Activated CD8-positive, alpha-beta T cell treated with anti-CD3 and anti-CD28 coated beads for 36 hours (primary cell): ENCODE data around the gene RHOV. TPM values are rescaled to one million over a fixed set of nuclear protein-coding genes. Genes with fewer than 3 reads are reported as not detected.

Experiments
- ATAC-seq: fragments of 200-7000 bp; cut with Tn5 transposase; one replicate; pipeline ENCODE4 v1.10.0; 2021; ENCODE audit warnings: mild to moderate bottlenecking, moderate library complexity
- CTCF ChIA-PET: fragments of 350-600 bp; sonication (Branson Sonifier 250); formaldehyde crosslinking; loops from one replicate; lab custom pipeline; 2021; ENCODE audit warnings: antibody characterized with exemption; lab: Charles Lee
- POLR2A ChIA-PET: fragments of 350-600 bp; sonication (Branson Sonifier 250); formaldehyde crosslinking; loops from one replicate; lab custom pipeline; 2021; ENCODE audit warnings: antibody characterized with exemption; lab: Charles Lee
- DNase-seq: peaks from one replicate; pipeline ENCODE4 v3.0.0-alpha.2; 2020
- H3K27ac Mint-ChIP-seq: one replicate; pipeline ENCODE4 v1.8.0; 2021; ENCODE audit warnings: mild to moderate bottlenecking, mixed read lengths
- H3K27me3 Mint-ChIP-seq: one replicate; pipeline ENCODE4 v1.8.0; 2021; ENCODE audit warnings: mixed read lengths
- H3K36me3 Mint-ChIP-seq: one replicate; pipeline ENCODE4 v1.8.0; 2021; ENCODE audit warnings: low read depth, mixed read lengths
- H3K4me1 Mint-ChIP-seq: one replicate; pipeline ENCODE4 v1.8.0; 2021; ENCODE audit warnings: low read depth, mixed read lengths
- H3K4me3 Mint-ChIP-seq: one replicate; pipeline ENCODE4 v1.8.0; 2021; ENCODE audit warnings: mild to moderate bottlenecking, moderate library complexity, mixed read lengths
- H3K9me3 Mint-ChIP-seq: one replicate; pipeline ENCODE4 v1.8.0; 2021; ENCODE audit warnings: mixed read lengths
- intact Hi-C: fragments of 100-400 bp; cut with micrococcal nuclease; formaldehyde crosslinking; loops from one replicate; pipeline ENCODE4 v1.10.0; 2022
- total RNA-seq, 2 experiments: library from RNA; stranded (reverse); gene quantifications; one replicate each; pipeline ENCODE4 v1.2.3, GENCODE V29; 2021
- TF ChIP-seq, protein P1 (sequence below): fragments of 200-600 bp; IDR thresholded peaks from one replicate; pipeline ENCODE4 v1.8.0; 2022; ENCODE audit warnings: antibody characterized with exemption, mild to moderate bottlenecking

The RHOV gene
- total RNA-seq, 2 experiments from 2014 or later, result 0.40 to 0.41 TPM

DNA sequence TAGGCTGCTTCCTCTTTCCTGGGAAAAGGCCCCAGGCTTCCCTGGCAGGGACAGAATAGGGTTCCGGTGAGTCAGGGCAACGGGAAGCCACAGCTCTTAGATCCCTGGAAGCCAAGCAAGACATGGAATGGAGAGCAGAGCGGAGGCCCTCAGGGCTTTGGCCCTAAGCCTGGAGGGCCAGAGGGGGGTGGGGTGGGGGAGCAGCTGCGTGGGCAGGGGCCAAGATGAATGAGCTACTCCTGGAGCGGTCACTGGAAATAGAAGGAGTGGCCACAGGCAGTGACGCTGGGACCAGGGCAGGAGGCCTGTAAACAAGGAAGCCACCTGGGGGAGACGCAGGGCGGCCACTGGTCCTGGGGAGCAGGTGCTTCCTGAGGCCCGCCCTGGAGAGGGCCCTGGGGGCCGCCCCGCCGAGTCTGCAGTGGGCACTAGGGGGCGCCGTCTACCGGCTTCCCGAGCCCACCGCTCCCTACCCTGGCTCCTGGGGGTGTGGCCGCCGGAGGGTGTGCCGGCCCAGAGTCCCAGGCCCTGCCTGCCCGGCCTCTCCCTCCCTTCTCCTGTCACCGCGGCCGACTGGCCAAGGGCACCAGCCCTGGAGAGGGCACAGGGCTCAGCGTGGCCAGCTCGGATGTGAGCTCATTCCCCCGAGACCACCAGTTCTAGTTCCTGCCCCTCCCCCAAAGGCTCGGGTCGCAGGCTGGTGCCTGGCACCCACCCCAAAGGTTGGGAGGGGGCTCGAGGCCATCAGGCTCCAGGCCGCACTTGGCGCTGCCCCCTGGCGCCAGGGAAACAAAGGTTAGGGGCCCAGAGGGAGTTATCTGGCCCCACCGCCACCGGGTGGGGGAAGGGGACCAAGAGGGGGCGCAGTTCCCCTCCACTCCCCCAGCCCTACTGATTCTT lies 32.3 kb upstream of the RHOV start:
- Mint-ChIP-seq H3K27ac (peak overlapping the region; percentile 85), H3K4me3 (peak overlapping the region; percentile 74), H3K4me1 (peaks cover 23% of the 10 kb centered on the region), H3K9me3 (no peaks in the 10 kb centered on the region), H3K27me3 (no peaks in the 10 kb centered on the region), H3K36me3 (peaks cover 9% of the 10 kb centered on the region)
- CTCF ChIA-PET, result interaction anchor here (0.6 to 9.4 kb wide), 34 partner anchors 10 to 340 kb away, joined by 3 to 133 read pairs (median 4); partner anchors contain the start of genes CHAC1, DLL4, DNAJC17 and RHOV
- intact Hi-C loops, result loop anchor here (10.0 kb wide), 2 partner anchors 48 to 118 kb away; partner anchors contain the start of gene CHAC1
- peak; percentile 89 for DNase-seq
- peak; percentile 79 for ATAC-seq
- POLR2A ChIA-PET, result interaction anchor here (0.8 to 2.9 kb wide), 8 partner anchors 12 to 279 kb away, joined by 3 to 11 read pairs (median 3); partner anchors contain the start of gene VPS18
- TF ChIP-seq, protein P1, sequence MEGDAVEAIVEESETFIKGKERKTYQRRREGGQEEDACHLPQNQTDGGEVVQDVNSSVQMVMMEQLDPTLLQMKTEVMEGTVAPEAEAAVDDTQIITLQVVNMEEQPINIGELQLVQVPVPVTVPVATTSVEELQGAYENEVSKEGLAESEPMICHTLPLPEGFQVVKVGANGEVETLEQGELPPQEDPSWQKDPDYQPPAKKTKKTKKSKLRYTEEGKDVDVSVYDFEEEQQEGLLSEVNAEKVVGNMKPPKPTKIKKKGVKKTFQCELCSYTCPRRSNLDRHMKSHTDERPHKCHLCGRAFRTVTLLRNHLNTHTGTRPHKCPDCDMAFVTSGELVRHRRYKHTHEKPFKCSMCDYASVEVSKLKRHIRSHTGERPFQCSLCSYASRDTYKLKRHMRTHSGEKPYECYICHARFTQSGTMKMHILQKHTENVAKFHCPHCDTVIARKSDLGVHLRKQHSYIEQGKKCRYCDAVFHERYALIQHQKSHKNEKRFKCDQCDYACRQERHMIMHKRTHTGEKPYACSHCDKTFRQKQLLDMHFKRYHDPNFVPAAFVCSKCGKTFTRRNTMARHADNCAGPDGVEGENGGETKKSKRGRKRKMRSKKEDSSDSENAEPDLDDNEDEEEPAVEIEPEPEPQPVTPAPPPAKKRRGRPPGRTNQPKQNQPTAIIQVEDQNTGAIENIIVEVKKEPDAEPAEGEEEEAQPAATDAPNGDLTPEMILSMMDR, result peak; percentile 91

DNA sequence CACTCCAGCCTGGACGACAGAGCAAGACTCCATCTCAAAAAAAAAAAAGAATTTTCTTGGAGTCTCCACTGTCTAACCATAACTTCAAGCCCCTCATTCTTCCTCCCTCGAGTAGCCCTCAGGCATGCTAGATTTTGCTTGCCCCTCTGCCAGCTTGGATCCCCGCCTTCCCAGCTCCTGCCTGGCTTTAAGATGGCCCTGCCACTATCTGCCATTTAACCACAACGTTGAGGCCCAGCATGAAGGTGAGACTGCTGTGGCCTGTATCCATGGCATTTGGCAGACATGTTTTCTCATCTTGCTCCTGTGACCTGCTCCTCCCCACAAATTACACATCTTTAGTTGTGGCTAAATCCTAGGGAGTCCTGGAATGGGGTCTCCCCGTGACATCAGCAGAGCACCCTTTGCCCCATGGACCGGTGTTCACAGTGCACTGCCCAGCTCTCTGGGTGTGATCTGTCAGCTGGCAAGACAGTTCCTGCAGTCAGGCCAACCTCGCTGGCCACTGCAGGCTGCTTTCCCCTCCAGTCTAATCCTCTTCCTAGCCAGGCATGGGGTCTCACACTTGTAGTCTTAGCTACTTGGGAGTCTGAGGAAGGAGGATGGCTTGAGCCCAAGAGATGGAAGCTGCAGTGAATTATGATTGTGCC lies 30.6 kb upstream of the RHOV start:
- no peaks in the 10 kb centered on the region for H3K27me3 Mint-ChIP-seq
- ChIA-PET CTCF (interaction anchor here (0.6 to 9.4 kb wide), 50 partner anchors 9 to 869 kb away, joined by 3 to 133 read pairs (median 4); partner anchors contain the start of genes CHP1, DLL4, EXD1 and MAPKBP1), POLR2A (interaction anchor here (0.6 to 3.6 kb wide), 9 partner anchors 8 to 322 kb away, joined by 3 to 15 read pairs (median 3); partner anchors contain the start of gene VPS18)
- H3K4me1 Mint-ChIP-seq, result peaks cover 23% of the 10 kb centered on the region
- peaks cover 9% of the 10 kb centered on the region for H3K36me3 Mint-ChIP-seq
- H3K4me3 Mint-ChIP-seq, result no peak overlapping the region
- intact Hi-C loops, result loop anchor here (2.0 to 10.0 kb wide), 3 partner anchors 50 to 280 kb away; partner anchors contain the start of gene CHAC1
- H3K9me3 Mint-ChIP-seq, result no peaks in the 10 kb centered on the region
- DNase-seq, result no peak
- no peak overlapping the region for H3K27ac Mint-ChIP-seq
- TF ChIP-seq, protein P1, result no peak
- no peak for ATAC-seq

DNA sequence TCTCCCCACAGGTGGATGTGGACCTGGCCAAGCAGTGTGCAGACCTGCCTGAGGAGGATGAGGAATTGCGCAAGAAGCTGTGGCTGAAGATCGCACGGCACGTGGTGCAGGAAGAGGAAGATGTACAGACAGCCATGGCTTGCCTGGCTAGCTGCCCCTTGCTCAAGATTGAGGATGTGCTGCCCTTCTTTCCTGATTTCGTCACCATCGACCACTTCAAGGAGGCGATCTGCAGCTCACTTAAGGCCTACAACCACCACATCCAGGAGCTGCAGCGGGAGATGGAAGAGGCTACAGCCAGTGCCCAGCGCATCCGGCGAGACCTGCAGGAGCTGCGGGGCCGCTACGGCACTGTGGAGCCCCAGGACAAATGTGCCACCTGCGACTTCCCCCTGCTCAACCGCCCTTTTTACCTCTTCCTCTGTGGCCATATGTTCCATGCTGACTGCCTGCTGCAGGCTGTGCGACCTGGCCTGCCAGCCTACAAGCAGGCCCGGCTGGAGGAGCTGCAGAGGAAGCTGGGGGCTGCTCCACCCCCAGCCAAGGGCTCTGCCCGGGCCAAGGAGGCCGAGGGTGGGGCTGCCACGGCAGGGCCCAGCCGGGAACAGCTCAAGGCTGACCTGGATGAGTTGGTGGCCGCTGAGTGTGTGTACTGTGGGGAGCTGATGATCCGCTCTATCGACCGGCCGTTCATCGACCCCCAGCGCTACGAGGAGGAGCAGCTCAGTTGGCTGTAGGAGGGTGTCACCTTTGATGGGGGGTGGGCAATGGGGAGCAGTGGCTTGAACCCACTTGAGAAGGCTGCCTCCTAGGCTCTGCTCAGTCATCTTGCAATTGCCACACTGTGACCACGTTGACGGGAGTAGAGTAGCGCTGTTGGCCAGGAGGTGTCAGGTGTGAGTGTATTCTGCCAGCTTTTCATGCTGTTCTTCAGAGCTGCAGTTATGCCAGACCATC lies 28.8 kb upstream of the RHOV start:
- Mint-ChIP-seq H3K4me1 (peaks cover 22% of the 10 kb centered on the region), H3K27ac (peak overlapping the region; percentile 18), H3K27me3 (no peaks in the 10 kb centered on the region), H3K9me3 (no peaks in the 10 kb centered on the region), H3K4me3 (no peak overlapping the region), H3K36me3 (peaks cover 13% of the 10 kb centered on the region)
- TF ChIP-seq, protein P1, result no peak
- DNase-seq (no peak), ATAC-seq (no peak)
- intact Hi-C loops, result loop anchor here (10.0 kb wide), 2 partner anchors 52 to 122 kb away; partner anchors contain the start of gene CHAC1
- ChIA-PET CTCF (interaction anchor here (0.8 to 9.4 kb wide), 25 partner anchors 7 to 329 kb away, joined by 3 to 133 read pairs (median 6); partner anchors contain the start of genes CHAC1, DLL4, DNAJC17 and RHOV), POLR2A (interaction anchor here (0.5 to 3.6 kb wide), 8 partner anchors 8 to 320 kb away, joined by 3 to 15 read pairs (median 4); partner anchors contain the start of gene VPS18)

DNA sequence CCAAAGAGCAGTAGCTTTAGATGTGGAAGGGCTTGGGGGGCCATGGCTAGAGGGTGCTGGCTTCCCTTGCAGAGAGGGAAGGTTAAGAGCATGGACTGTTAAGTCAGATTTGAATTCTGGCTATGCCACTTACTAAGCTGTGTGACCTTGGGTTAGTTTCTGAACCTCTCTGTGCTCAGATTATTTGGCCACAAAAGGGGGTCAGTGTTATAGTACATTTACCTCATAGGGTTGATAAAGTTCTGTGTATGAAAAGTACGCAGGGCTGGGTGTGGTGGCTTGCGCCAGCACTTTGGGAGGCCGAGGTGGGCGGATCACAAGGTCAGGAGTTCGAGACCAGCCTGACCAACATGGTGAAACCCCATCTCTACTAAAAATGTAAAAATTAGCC lies 27.0 kb upstream of the RHOV start:
- intact Hi-C loops, result loop anchor here (10.0 kb wide), 2 partner anchors 54 to 124 kb away; partner anchors contain the start of gene CHAC1
- Mint-ChIP-seq H3K27ac (no peak overlapping the region), H3K36me3 (peaks cover 14% of the 10 kb centered on the region), H3K9me3 (no peaks in the 10 kb centered on the region), H3K4me3 (no peak overlapping the region), H3K27me3 (no peaks in the 10 kb centered on the region), H3K4me1 (peaks cover 15% of the 10 kb centered on the region)
- TF ChIP-seq, protein P1, result no peak
- ChIA-PET POLR2A (interaction anchor here (1.4 kb wide), 1 partner anchor 9 kb away, joined by 4 read pairs; no protein-coding TSS in a partner anchor), CTCF (interaction anchor here (0.6 to 9.4 kb wide), 5 partner anchors 28 to 284 kb away, joined by 3 to 126 read pairs (median 7); partner anchors contain the start of gene RHOV)
- ATAC-seq, result no peak
- no peak for DNase-seq
